ENCODE measurements around the gene KNDC1.

- TF ChIP-seq CTCF (IDR thresholded peaks at IDR 0.05; ENCODE audit: low read depth, low read length) (no peak), POLR2A (IDR thresholded peaks at IDR 0.05; ENCODE audit: extremely low read depth, insufficient read length) (no peak), MYC (IDR thresholded peaks at IDR 0.05; ENCODE audit: low read depth, low read length) (no peak)
Measured at GRCh38 chr10:133169173-133169947, 9.3 kb downstream of the KNDC1 start.

Data from NB4 (cell line).